GM21360 (cell line): ENCODE data around the gene MAPKAPK2.
"Not testable (repeated sequence)": the region's sequence is repeated elsewhere in the genome, so short reads cannot be mapped to it uniquely, and the experiment has no call there.

Source experiments
- ATAC-seq: cut with Tn5 transposase; IDR thresholded peaks from one replicate; pipeline ENCODE4 v1.9.1; 2021; ENCODE audit warnings: mild to moderate bottlenecking, moderate library complexity; ENCODE audit not compliant: unreplicated experiment

MAPKAPK2 gene

GRCh38 chr1:206739411-206740076 is 54.8 kb downstream of the MAPKAPK2 start:
- peak; percentile 81 for ATAC-seq

GRCh38 chr1:206741142-206741701 is 56.5 kb downstream of the MAPKAPK2 start:
- no peak for ATAC-seq

- ATAC-seq = no peak
Observed at GRCh38 chr1:206742719-206743383, 58.1 kb downstream of the MAPKAPK2 start.

- ATAC-seq = no peak
Observed at GRCh38 chr1:206744683-206745082, 60.0 kb downstream of the MAPKAPK2 start.

- no peak for ATAC-seq
Observed at GRCh38 chr1:206745301-206745700, 60.6 kb downstream of the MAPKAPK2 start.

GRCh38 chr1:206748348-206749030 is 63.8 kb downstream of the MAPKAPK2 start:
- no peak for ATAC-seq

- no peak for ATAC-seq
Observed at GRCh38 chr1:206751891-206752290, 67.2 kb downstream of the MAPKAPK2 start.

- no peak for ATAC-seq
Observed at GRCh38 chr1:206752481-206752880, 67.8 kb downstream of the MAPKAPK2 start.

GRCh38 chr1:206753141-206753540 is 68.4 kb downstream of the MAPKAPK2 start:
- no peak for ATAC-seq

- no peak for ATAC-seq
Observed at GRCh38 chr1:206754011-206754410, 69.3 kb downstream of the MAPKAPK2 start.

- ATAC-seq = no peak
Observed at GRCh38 chr1:206757524-206758266, 73.0 kb downstream of the MAPKAPK2 start.

GRCh38 chr1:206760590-206760989 is 75.9 kb downstream of the MAPKAPK2 start:
- no peak for ATAC-seq

- no peak for ATAC-seq
Observed at GRCh38 chr1:206761159-206761768, 76.6 kb downstream of the MAPKAPK2 start.

- not testable (repeated sequence) for ATAC-seq
Observed at GRCh38 chr1:206762741-206763364, 78.1 kb downstream of the MAPKAPK2 start.

GRCh38 chr1:206765771-206766170 is 81.1 kb downstream of the MAPKAPK2 start:
- not testable (repeated sequence) for ATAC-seq

GRCh38 chr1:206766251-206766856 is 81.6 kb downstream of the MAPKAPK2 start:
- ATAC-seq = peak; percentile 46

- peak; percentile 4 for ATAC-seq
Observed at GRCh38 chr1:206768472-206769303, 84.0 kb downstream of the MAPKAPK2 start.

GRCh38 chr1:206769304-206769731 is 84.6 kb downstream of the MAPKAPK2 start:
- peak; percentile 60 for ATAC-seq
